GM10266 (cell line): Measurements from ENCODE around the gene DLEC1.
A peak's percentile ranks its signal among the peaks of the same experiment; 100 is the strongest.

ENCODE experiments used
- DNase-seq: peaks from one replicate; pipeline ENCODE4 v3.0.0; 2012; ENCODE audit errors: extremely low spot score
- CTCF ChIP-seq: IDR thresholded peaks from 2 replicates; pipeline ENCODE4 v1.5.1; 2012; ENCODE audit warnings: mild to moderate bottlenecking, low read depth; ENCODE audit not compliant: control insufficient read depth, insufficient read depth; ENCODE audit errors: missing control alignments

Gene DLEC1

DNA sequence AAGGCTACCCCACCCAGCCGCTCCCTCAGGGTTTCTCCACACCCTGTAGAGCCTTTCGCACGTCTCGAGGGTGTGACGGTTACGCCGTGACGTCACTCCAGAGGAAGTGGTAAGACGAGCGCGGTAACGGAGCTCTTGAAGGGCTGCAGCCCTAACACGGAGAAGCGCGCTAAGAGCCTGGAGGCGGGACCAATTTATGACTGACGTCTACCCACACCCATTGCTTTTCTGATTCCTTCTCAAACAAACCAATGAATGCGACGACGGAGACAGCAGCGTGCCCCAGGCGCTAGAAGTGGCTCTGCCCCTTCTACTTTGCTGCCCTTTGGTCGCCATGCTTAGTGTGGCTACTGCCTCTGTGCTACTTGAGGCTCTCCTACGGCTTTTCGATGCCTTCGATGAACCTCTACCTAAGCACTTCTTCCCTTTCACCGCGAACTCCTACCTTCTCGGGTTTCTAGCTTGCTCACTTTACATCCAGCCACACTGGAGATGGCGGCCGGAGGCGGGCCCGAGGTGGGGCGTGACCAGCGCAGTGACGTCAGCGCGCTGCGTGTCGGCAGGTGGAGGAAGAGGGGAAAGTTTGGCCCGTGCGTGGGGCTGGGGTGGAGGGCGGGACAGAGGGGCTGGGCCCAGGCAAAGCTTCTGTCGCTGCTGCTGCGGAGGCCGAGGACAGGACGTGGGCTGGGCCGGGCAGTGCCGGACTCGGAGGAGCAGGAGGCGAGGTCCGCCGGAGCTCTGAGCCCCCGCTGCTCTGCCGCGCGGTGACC lies 126.1 kb downstream of the DLEC1 start, which contains the start of gene OXSR1:
OXSR1 (plus strand) TSS at position 586 of the 770 bp plus-strand sequence. CDS start 340 bp downstream, outside the sequence.
- no peak for TF ChIP-seq CTCF
- peak; percentile 94 for DNase-seq

DNA sequence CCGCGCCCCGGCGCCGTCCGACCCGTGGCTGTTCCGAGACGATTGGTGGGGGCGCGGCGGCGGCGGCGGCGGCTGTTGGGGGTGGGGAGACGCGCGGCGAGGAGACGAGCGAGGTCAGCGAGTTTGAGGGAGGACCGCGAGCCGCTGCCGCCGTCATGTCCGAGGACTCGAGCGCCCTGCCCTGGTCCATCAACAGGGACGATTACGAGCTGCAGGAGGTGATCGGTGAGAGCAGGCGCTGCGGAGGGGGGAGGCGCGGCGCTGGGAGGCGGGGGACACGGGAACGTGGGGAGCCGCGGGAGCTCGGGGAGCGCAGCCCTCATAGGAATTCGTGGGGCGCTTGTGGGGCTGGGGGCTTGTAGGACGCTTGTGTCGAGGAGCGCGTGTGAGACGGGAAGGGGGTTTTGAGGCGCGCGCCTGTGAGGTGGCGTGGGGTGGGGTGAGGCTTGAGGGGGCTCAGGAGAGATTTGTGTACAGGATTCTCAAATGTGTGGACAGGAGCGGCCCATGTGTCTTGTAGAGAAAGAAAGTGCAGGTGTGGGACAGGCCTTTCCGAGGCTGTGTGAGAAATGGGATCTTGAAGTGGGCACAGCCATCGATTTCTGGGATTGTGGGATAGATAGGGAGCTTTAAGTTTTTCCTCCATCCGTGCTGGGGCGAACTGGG lies 126.8 kb downstream of the DLEC1 start:
- no peak for TF ChIP-seq CTCF
- peak; percentile 50 for DNase-seq

DNA sequence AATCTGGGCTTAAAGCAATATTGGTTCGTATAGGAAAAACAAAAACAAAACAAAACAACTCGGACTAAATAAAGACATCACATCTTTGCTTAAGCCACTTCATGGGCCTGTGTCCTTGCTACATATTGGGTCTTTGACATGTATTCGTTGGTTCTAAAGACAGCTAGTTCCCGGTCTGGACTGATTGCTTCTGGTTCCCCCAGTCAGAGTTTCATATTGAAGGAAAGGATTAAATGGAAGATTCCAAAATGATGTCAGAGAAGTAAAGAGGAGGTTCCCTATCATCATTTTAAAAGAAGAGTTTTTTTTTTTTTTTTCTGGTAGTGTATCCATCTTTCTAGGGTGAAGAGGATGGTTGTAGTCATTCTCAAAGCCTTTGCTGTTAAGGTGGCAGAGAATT lies 128.6 kb downstream of the DLEC1 start:
- no peak for TF ChIP-seq CTCF
- no peak for DNase-seq

GRCh38 chr3:38168151-38169026 lies 129.4 kb downstream of the DLEC1 start:
- no peak for TF ChIP-seq CTCF
- DNase-seq = no peak

DNA sequence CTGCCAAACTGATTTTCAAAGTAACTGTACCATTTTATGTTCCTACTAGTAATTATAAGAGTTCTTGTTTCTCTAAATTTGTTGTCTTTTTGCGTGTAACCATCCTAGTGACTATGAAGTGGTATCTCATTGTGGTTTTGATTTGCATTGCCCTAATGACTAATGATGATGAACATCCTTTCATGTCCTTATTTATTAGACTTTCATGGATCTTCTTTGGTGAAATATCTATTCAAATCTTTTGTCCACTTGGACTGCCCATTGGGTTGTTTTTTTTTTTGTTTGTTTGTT lies 130.0 kb downstream of the DLEC1 start:
- DNase-seq = no peak
- TF ChIP-seq CTCF = no peak

GRCh38 chr3:38170722-38171121 lies 131.7 kb downstream of the DLEC1 start:
- DNase-seq = no peak
- TF ChIP-seq CTCF = no peak
